ENCODE data around the gene APOL1. TPM values are rescaled to one million over a fixed set of nuclear protein-coding genes. Genes with fewer than 3 reads are reported as not detected.
A peak's percentile ranks its signal among the peaks of the same experiment; 100 is the strongest.

APOL1 gene
- total and polyA plus RNA-seq, 11 donors: 10.4 to 132 (median 18.1) TPM

GRCh38 chr22:36235585-36235984, 17.3 kb upstream of the APOL1 start:
- DNase-seq: no peak
- Histone ChIP-seq H3K4me1 (peaks cover 6 to 56% (median 45%) of the 10 kb centered on the region in 12 donors), H3K4me3 (peak overlapping the region in 1 of 12 donors; percentile 79), H3K27ac (no peak overlapping the region), H3K27me3 (no peaks in the 10 kb centered on the region), H3K9me3 (no peaks in the 10 kb centered on the region), H3K36me3 (peaks cover 0 to 68% (median 35%) of the 10 kb centered on the region in 9 donors)
- no peak for TF ChIP-seq CTCF (IDR thresholded peaks at IDR 0.05)
- TF ChIP-seq POLR2A (IDR thresholded peaks at IDR 0.05): no peak
- 71 to 89% (median 80%) methylated on average over 3 of the region's 3 CpGs for WGBS, 4 donors
- no peak for ATAC-seq
- intact Hi-C loops (cut with DNase I): loop anchor here in 6 of 10 donors (5.0 to 10.0 kb wide), 3 partner anchors 38 to 81 kb away; no protein-coding TSS in a partner anchor

GRCh38 chr22:36236388-36237319, 16.3 kb upstream of the APOL1 start:
- H3K36me3 ChIP-seq: peaks cover 0 to 57% (median 24%) of the 10 kb centered on the region in 9 donors
- H3K4me1 ChIP-seq: peaks cover 6 to 56% (median 45%) of the 10 kb centered on the region in 12 donors
- DNase-seq (peak in 1 of 5 donors; percentile 37), ATAC-seq (no peak)
- no peaks in the 10 kb centered on the region for H3K27me3 ChIP-seq
- no peaks in the 10 kb centered on the region for H3K9me3 ChIP-seq
- TF ChIP-seq POLR2A (IDR thresholded peaks at IDR 0.05): no peak
- TF ChIP-seq CTCF (IDR thresholded peaks at IDR 0.05): no peak
- peak overlapping the region in 9 of 12 donors; percentile 15 to 96 (median 92) for H3K27ac ChIP-seq
- WGBS, 4 donors: 61 to 78% (median 65%) methylated on average over 14 of the region's 14 CpGs
- intact Hi-C loops (cut with DNase I): loop anchor here in 6 of 10 donors (5.0 to 10.0 kb wide), 3 partner anchors 39 to 82 kb away; no protein-coding TSS in a partner anchor
- H3K4me3 ChIP-seq: peak overlapping the region in 9 of 12 donors; percentile 2 to 86 (median 78)

- Histone ChIP-seq H3K4me3 (peak overlapping the region in 11 of 12 donors; percentile 56 to 86 (median 74)), H3K27me3 (no peaks in the 10 kb centered on the region), H3K36me3 (peaks cover 0 to 46% (median 13%) of the 10 kb centered on the region in 9 donors), H3K9me3 (peaks cover 0 to 6% (median 0%) of the 10 kb centered on the region in 12 donors), H3K27ac (peak overlapping the region in 11 of 12 donors; percentile 90 to 98 (median 93)), H3K4me1 (peaks cover 6 to 56% (median 45%) of the 10 kb centered on the region in 12 donors)
- no peak for ATAC-seq
- intact Hi-C loops (cut with DNase I): loop anchor here in 6 of 10 donors (5.0 to 10.0 kb wide), 3 partner anchors 40 to 83 kb away; no protein-coding TSS in a partner anchor
- DNase-seq: peak in 1 of 5 donors; percentile 34
- WGBS, 4 donors: 58 to 68% (median 61%) methylated on average over 12 of the region's 12 CpGs
- TF ChIP-seq CTCF (IDR thresholded peaks at IDR 0.05): no peak
- TF ChIP-seq POLR2A (IDR thresholded peaks at IDR 0.05): no peak
Measured at GRCh38 chr22:36237462-36238372, 15.2 kb upstream of the APOL1 start.
